ENCODE data around the gene PHETA2. TPM values are rescaled to one million over a fixed set of nuclear protein-coding genes. Genes with fewer than 3 reads are reported as not detected.

PHETA2 gene
- total and polyA plus RNA-seq, 2 of the 8 experiments (the other 6 are each of a cell fraction or from before 2014, with no cell fraction given), result 7.4 to 7.6 TPM

- TF ChIP-seq CREB1 (IDR thresholded peaks at IDR 0.05) (no peak), HDAC2 (IDR thresholded peaks at IDR 0.05; ENCODE audit: borderline replicate concordance in 1 of 2, low read depth in 2 of 2, low read length in 2 of 2) (no peak), TBP (IDR thresholded peaks at IDR 0.05; ENCODE audit: low read depth, low read length) (no peak), NANOG (IDR thresholded peaks at IDR 0.05; ENCODE audit: insufficient read depth, low read depth, low read length, poor library complexity, severe bottlenecking) (no peak)
Observed at GRCh38 chr22:42062506-42063170, 11.4 kb upstream of the PHETA2 start (continued).

Measured in H1 (cell line).